NCI-H2196 (cell line): ENCODE measurements around the gene ZC3H12C.

Experiments used
- DNase-seq: peaks from one replicate; lab custom pipeline; 2025; ENCODE audit not compliant: unreplicated experiment; lab: John Stamatoyannopoulos, UW

The ZC3H12C gene

DNA sequence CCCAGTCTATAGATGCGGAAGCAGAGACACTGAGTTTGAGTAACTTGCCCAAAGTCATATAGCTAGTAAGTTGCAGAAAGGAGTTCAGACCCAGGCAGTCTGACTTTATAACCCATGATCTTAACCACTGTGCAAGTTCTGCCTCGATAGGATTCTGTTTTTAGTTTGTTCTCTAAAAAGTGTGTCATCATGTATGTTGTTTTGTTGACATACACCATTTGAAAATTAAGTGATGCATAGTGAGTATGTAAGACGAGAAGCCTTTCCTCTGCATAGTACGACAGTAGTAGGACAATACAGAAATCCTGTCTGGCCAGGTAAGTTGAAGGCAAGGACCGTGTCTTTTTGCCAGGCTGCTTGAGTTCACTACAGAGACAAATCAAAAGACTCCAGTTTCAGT, 3.3 kb downstream of the ZC3H12C start:
- no peak for DNase-seq

DNA sequence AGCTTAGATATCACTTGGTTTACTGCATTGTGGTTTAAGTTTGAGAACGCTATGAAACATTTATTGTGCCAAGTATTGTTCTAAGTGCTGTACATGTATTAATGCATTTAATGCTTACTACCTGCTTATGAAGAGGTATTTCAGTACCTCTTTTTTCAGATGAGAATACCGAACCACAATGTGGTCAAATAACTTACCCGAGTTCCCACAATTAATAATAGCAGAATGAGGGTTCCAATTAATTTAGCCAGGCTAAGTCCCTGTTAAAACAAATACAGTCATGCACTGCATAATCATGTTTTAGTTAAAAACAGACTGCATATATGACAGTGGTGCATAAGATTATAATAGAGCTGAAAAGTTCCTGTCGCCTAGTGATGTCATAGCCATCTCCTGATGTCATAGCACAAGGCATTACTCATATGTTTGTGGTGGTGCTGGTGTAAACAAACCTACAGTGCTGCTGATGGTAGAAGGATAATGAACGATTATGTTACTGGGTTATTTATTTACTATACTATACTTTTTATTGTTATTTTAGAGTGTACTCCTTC, 4.3 kb downstream of the ZC3H12C start:
- no peak for DNase-seq

- DNase-seq, result no peak
These were observed 5.5 kb downstream of the ZC3H12C start for GRCh38 chr11:110098645-110099044.

DNA sequence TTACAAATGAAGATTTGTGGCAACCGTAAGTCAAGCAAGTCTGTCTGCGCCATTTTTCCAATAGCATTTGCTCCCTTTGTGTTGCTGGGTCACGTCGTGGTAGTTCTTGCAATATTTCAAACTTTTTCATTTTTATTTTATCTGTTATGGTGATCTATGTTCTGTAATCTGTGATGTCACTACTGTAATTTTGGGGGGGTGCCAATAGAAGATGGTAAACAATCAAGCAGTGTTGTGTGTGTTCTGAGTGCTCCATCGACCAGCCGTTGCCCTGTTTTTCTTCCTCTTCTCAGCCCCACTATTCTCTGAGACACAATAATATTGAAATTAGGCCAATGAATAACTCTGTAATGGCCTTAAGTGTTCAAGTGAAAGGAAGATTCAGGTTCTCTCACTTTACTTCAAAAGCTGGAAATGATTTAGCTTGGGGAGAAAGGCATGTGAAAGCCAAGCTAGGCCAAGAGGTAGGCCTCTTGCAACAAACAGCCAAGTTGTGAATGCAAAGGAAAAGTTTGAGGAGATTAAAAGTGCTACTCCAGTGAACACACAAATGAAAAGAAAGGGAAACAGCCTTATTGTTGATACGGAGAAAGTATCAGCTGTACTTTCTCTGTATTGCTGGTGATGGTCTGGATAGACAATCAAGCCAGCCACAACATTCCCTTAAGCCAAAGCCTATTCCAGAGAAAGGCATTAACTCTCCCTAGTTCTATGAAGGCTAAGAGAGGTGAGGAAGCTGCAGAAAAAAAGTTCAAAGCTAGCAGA, 7.5 kb downstream of the ZC3H12C start:
- DNase-seq, result no peak

- no peak for DNase-seq
These were observed 13.6 kb downstream of the ZC3H12C start for GRCh38 chr11:110106713-110107274.

DNA sequence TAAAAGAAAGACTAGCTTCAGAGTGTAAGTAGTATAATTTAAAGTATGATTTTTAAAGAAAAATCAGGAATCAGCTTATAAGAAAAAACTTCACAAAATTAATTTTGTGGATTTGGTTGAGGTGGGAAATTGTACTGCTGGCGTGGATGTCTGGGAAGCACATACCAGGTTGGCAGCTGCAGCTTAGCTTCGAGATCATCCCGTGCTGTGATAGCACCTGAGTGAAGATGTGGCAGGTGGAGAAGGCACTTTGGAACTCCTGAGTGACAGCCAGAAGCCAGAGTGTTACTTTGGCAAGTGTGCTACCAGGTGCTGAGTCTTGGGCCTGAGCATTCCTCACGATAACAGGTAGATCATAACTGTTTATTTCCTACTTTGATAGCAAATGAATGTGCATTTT, 17.7 kb downstream of the ZC3H12C start:
- no peak for DNase-seq

- no peak for DNase-seq
These were observed 19.3 kb downstream of the ZC3H12C start for GRCh38 chr11:110112457-110112856.

- DNase-seq, result no peak
These were observed 20.3 kb downstream of the ZC3H12C start for GRCh38 chr11:110113505-110113904.

DNA sequence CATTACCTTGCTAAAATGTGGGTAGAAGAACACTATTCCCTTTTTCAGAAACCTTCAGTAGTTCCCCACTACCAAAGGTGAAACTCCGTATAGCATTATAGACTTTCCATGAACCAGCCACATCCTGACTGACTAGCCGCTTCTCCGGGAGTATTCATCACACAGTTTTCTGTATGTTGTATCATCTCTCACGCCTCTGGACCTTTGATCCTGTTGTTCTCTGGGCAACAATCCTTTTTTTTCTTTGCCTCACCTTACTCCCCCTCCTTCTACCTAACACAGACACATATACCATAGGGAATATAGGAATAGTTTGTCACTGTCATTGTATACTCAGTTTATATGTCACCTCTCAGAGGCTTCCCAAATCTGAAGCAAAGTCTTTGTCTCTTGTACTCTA, 20.8 kb downstream of the ZC3H12C start:
- DNase-seq, result no peak

GRCh38 chr11:110119317-110119716, 26.1 kb downstream of the ZC3H12C start:
- DNase-seq, result no peak

DNA sequence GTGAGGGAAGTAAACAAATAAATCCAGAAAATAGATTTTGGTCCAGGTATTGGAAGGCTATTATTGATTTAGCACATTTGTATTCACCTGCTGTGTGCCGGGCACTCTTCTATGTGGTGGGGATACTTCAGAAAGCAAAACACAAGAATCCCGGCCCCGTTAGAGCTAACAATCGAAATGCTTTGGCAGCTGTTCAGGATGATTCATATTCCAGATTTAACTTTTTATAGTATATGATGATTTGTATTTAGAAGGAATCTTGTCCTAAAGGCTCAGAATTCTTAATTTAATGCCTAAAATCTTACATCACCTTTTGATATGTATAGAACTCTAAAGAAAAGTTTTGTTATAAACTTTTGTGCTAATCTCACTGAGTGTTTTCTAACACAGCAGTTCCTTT, 28.0 kb downstream of the ZC3H12C start:
- no peak for DNase-seq

DNA sequence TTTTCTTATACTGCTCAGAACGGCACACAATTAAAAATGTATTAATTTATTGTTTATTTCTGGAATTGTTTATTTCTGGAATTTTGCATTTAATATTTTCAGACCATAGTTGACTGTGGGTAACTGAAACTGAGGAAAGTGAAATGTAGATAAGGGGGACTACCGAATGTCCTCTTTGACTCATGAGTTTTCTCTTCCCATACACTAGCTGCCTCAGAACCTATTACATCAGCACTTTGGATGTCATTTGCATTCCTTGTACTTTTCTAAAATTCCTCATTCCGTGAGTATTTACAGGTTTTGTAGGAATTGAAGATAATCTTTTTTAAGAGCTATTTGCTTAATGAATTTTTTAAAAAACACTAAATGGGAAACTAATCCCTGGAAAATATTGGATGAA, 29.8 kb downstream of the ZC3H12C start:
- DNase-seq, result no peak

DNA sequence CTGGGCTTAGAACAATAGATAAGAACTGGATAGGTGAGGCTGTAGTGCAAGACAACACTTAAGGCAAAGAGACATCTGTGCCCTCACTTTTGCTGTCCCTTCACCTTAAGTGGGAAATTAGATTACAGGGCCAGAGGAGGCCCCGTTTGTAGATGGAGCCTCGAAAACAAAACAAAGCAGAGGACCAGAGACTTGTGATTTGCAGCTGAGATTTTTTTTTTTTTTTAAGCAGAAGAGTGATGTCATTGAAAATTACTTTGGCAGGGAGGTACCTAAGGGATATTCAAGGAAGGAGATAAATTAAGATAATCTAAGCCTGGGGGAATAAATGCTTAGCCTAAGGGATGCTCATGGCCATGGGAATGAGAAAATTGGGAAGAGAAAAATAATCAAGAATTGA, 31.4 kb downstream of the ZC3H12C start:
- DNase-seq, result no peak

GRCh38 chr11:110125632-110126031, 32.4 kb downstream of the ZC3H12C start:
- DNase-seq, result no peak

GRCh38 chr11:110126936-110127335, 33.7 kb downstream of the ZC3H12C start:
- no peak for DNase-seq

DNA sequence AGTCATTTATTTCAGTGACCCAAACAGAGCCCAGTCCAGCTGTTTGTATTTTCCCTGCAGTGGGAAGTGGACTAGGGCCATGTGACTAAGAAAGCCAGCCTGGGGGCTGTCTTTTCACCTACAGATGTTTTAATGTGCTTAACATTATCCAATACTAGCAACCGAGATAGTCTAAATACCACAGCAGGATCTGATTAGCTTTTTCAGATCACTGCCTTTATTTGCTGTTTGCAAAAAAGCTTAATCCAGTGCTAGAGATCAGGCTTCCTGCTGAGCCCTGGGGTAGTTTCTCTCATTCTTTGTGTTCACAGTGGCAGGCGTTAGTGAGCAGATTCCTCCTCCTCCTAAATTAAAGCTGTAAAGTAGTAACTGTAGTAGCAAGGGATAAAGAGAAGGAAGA, 35.0 kb downstream of the ZC3H12C start:
- DNase-seq, result no peak

DNA sequence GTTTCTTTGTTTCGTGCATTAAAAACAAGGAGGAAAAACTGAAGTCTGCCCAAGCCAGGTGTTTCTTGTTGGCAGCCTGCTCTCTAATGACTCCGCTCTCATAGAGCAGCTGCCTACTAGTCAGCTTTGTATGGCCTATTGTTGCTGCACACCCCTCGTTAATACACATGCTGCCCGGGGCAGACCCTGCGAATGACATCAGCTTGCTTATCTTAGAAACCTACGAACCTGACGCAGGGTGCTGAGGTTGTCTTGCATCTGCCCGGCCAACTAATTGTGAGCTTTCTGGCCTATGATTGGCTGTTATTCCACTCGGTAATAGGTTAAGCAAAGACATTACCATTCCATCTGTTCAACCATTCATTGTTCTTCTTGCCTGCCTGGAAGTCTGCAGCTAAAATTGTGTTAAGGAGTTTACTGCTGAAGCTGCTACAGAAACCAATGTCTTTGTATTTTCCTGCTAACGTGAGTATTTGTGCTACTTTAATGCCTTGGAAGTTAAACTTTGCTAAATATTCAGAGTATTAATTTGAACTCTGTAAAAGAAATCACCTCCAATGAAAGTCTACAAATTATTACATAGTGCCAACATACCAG, 37.5 kb downstream of the ZC3H12C start:
- DNase-seq, result peak; percentile 86

- DNase-seq, result no peak
These were observed 38.4 kb downstream of the ZC3H12C start for GRCh38 chr11:110131386-110132123.

DNA sequence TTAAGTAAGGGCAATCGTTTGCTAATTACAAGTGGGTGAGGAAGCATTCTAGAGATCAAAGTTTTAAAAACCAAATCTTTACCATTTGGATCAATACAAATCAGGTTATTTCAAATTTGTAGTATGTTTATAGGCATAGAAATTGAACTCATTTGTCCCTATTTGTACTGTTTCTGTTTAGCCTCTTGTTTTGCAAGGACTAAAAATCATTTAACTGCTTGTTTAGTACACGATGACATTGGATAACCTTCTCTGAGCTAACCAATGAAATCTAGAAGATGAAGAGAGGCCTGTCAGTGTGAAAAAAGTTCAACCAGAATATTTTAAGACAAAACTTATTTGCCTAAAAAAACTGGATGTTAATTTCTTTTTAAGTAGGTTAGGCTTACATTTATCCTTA, 40.0 kb downstream of the ZC3H12C start:
- DNase-seq, result no peak

DNA sequence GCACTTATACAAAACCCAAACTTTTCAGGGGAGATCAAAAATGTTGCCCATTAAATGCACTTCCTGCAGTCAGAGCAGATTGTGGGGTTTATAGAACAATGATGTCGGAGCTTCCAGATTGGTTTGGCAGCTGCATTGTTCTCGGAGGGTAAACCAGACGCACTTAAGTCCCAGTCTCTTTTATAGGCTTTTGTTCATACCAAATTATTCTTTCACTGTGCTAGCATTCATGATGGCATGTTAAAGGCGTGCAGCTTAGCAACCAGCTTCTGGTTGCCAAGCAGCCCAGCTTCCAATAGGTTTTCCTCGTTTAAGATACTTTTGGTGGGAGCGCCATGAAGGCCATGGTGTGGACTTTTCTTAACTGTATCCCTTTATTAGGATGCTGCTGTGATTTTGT, 40.9 kb downstream of the ZC3H12C start:
- no peak for DNase-seq

GRCh38 chr11:110141812-110142211, 48.6 kb downstream of the ZC3H12C start:
- DNase-seq, result no peak
